ENCODE results near the gene EIF2S2.

Gene EIF2S2

GRCh38 chr20:34122274-34122980, 10.4 kb upstream of the EIF2S2 start:
- no peak for DNase-seq (ENCODE audit: low read depth in 1 of 2, low spot score in 1 of 2)

GRCh38 chr20:34120213-34120612, 8.2 kb upstream of the EIF2S2 start:
- no peak for DNase-seq (ENCODE audit: low read depth in 1 of 2, low spot score in 1 of 2)

- DNase-seq (ENCODE audit: low read depth in 1 of 2, low spot score in 1 of 2), result no peak
Observed at GRCh38 chr20:34115232-34115631, 3.2 kb upstream of the EIF2S2 start.

GRCh38 chr20:34114809-34115208, 2.8 kb upstream of the EIF2S2 start:
- DNase-seq (ENCODE audit: low read depth in 1 of 2, low spot score in 1 of 2), result no peak

- DNase-seq (ENCODE audit: low read depth in 1 of 2, low spot score in 1 of 2), result peak in 1 of 2 donors; percentile 1
Observed at GRCh38 chr20:34112600-34113101, 608 bp upstream of the EIF2S2 start.

- DNase-seq (ENCODE audit: low read depth in 1 of 2, low spot score in 1 of 2), result no peak
Observed at GRCh38 chr20:34110745-34111641, 1.1 kb downstream of the EIF2S2 start.

- DNase-seq (ENCODE audit: low read depth in 1 of 2, low spot score in 1 of 2), result no peak
Observed at GRCh38 chr20:34110025-34110744, 1.9 kb downstream of the EIF2S2 start.

GRCh38 chr20:34109442-34109841, 2.6 kb downstream of the EIF2S2 start:
- no peak for DNase-seq (ENCODE audit: low read depth in 1 of 2, low spot score in 1 of 2)

- DNase-seq (ENCODE audit: low read depth in 1 of 2, low spot score in 1 of 2), result no peak
Observed at GRCh38 chr20:34108616-34109174, 3.3 kb downstream of the EIF2S2 start.

GRCh38 chr20:34105978-34106675, 5.9 kb downstream of the EIF2S2 start:
- DNase-seq (ENCODE audit: low read depth in 1 of 2, low spot score in 1 of 2), result no peak

- no peak for DNase-seq (ENCODE audit: low read depth in 1 of 2, low spot score in 1 of 2)
Observed at GRCh38 chr20:34104059-34104458, 8.0 kb downstream of the EIF2S2 start.

- DNase-seq (ENCODE audit: low read depth in 1 of 2, low spot score in 1 of 2), result no peak
Observed at GRCh38 chr20:34102342-34102741, 9.7 kb downstream of the EIF2S2 start.

- DNase-seq (ENCODE audit: low read depth in 1 of 2, low spot score in 1 of 2), result no peak
Observed at GRCh38 chr20:34100576-34100975, 11.5 kb downstream of the EIF2S2 start.

GRCh38 chr20:34099675-34100074, 12.4 kb downstream of the EIF2S2 start:
- no peak for DNase-seq (ENCODE audit: low read depth in 1 of 2, low spot score in 1 of 2)

- DNase-seq (ENCODE audit: low read depth in 1 of 2, low spot score in 1 of 2), result no peak
Observed at GRCh38 chr20:34098570-34098969, 13.5 kb downstream of the EIF2S2 start.

- no peak for DNase-seq (ENCODE audit: low read depth in 1 of 2, low spot score in 1 of 2)
Observed at GRCh38 chr20:34096699-34097444, 15.2 kb downstream of the EIF2S2 start.

GRCh38 chr20:34095825-34096224, 16.2 kb downstream of the EIF2S2 start:
- DNase-seq (ENCODE audit: low read depth in 1 of 2, low spot score in 1 of 2), result no peak

GRCh38 chr20:34093895-34094294, 18.1 kb downstream of the EIF2S2 start:
- DNase-seq (ENCODE audit: low read depth in 1 of 2, low spot score in 1 of 2), result no peak

GRCh38 chr20:34091637-34092200, 20.3 kb downstream of the EIF2S2 start:
- DNase-seq (ENCODE audit: low read depth in 1 of 2, low spot score in 1 of 2), result no peak

GRCh38 chr20:34090645-34091044, 21.4 kb downstream of the EIF2S2 start:
- DNase-seq (ENCODE audit: low read depth in 1 of 2, low spot score in 1 of 2), result no peak
